ENCODE measurements around the gene ABHD16A. TPM values are rescaled to one million over a fixed set of nuclear protein-coding genes. Genes with fewer than 3 reads are reported as not detected.

Gene ABHD16A
- 26.9 TPM for total RNA-seq
- long read RNA-seq, transcript ABHD16A-201 (20 exons, 2,103 nt), result major isoform, 44 of 55 reads
- long read RNA-seq, partial matches to known transcripts, result 6 of 55 reads
- long read RNA-seq, other reads (novel, unspliced or antisense), result 3 of 55 reads

GRCh38 chr6:31702819-31703716, at the start of gene ABHD16A:
TSS of gene ABHD16A (minus strand) at chr6:31703324. CDS start at chr6:31703281, 43 bp downstream.
- ATAC-seq, result peak; percentile 98
- peak; percentile 100 for DNase-seq (ENCODE audit: missing footprints)
- intact Hi-C loops (cut with DNase I), result loop anchor here (2.0 to 5.0 kb wide), 3 partner anchors 28 to 81 kb away; partner anchors contain the start of genes CSNK2B and PRRC2A

GRCh38 chr6:31752739-31753319, 49.7 kb upstream of the ABHD16A start:
- intact Hi-C loops (cut with DNase I), result no loop called here
- no peak for ATAC-seq
- DNase-seq (ENCODE audit: missing footprints), result no peak

- ATAC-seq (no peak), DNase-seq (ENCODE audit: missing footprints) (no peak)
- intact Hi-C loops (cut with DNase I), result no loop called here
Observed at GRCh38 chr6:31750411-31751022, 47.4 kb upstream of the ABHD16A start.

- intact Hi-C loops (cut with DNase I), result no loop called here
- DNase-seq (ENCODE audit: missing footprints) (no peak), ATAC-seq (no peak)
Observed at GRCh38 chr6:31749301-31750036, 46.3 kb upstream of the ABHD16A start.

- intact Hi-C loops (cut with DNase I), result no loop called here
- no peak for ATAC-seq
- no peak for DNase-seq (ENCODE audit: missing footprints)
Observed at GRCh38 chr6:31744422-31744821, 41.3 kb upstream of the ABHD16A start.

- ATAC-seq (no peak), DNase-seq (ENCODE audit: missing footprints) (no peak)
- intact Hi-C loops (cut with DNase I), result no loop called here
Observed at GRCh38 chr6:31742894-31743293, 39.8 kb upstream of the ABHD16A start.

- intact Hi-C loops (cut with DNase I), result no loop called here
- no peak for ATAC-seq
Observed at GRCh38 chr6:31741815-31742214, 38.7 kb upstream of the ABHD16A start.

GRCh38 chr6:31740397-31741223, 37.5 kb upstream of the ABHD16A start:
- peak; percentile 1 for ATAC-seq
- intact Hi-C loops (cut with DNase I), result no loop called here
- peak; percentile 74 for DNase-seq (ENCODE audit: missing footprints)

More at GRCh38 chr6:31741815-31742214, 38.7 kb upstream of the ABHD16A start:
- DNase-seq (ENCODE audit: missing footprints), result no peak

GRCh38 chr6:31739639-31740396, 36.7 kb upstream of the ABHD16A start, which contains the start of gene MSH5:
TSS of gene MSH5 (plus strand) at chr6:31740005. CDS start at chr6:31740467, 462 bp downstream.
- intact Hi-C loops (cut with DNase I), result loop anchor here (10.0 kb wide), 1 partner anchor 195 kb away; the partner anchor contains the start of genes ATP6V1G2, DDX39B and NFKBIL1
- peak; percentile 98 for DNase-seq (ENCODE audit: missing footprints)
- peak; percentile 95 for ATAC-seq

GRCh38 chr6:31737991-31738979, 35.2 kb upstream of the ABHD16A start:
- peak; percentile 60 for DNase-seq (ENCODE audit: missing footprints)
- ATAC-seq, result no peak
- intact Hi-C loops (cut with DNase I), result loop anchor here (10.0 kb wide), 1 partner anchor 193 kb away; the partner anchor contains the start of genes ATP6V1G2, DDX39B and NFKBIL1

GRCh38 chr6:31737315-31737990, 34.3 kb upstream of the ABHD16A start:
- DNase-seq (ENCODE audit: missing footprints), result no peak
- intact Hi-C loops (cut with DNase I), result loop anchor here (10.0 kb wide), 1 partner anchor 193 kb away; the partner anchor contains the start of genes ATP6V1G2, DDX39B and NFKBIL1
- no peak for ATAC-seq

GRCh38 chr6:31736768-31737314, 33.7 kb upstream of the ABHD16A start:
- ATAC-seq (no peak), DNase-seq (ENCODE audit: missing footprints) (peak; percentile 54)
- intact Hi-C loops (cut with DNase I), result loop anchor here (10.0 kb wide), 1 partner anchor 192 kb away; the partner anchor contains the start of genes ATP6V1G2, DDX39B and NFKBIL1

GRCh38 chr6:31736021-31736767, 33.1 kb upstream of the ABHD16A start, which contains the start of gene CLIC1:
TSS of gene CLIC1 (minus strand) at chr6:31736530. CDS start at chr6:31736300, 230 bp downstream.
- intact Hi-C loops (cut with DNase I), result loop anchor here (10.0 kb wide), 1 partner anchor 191 kb away; the partner anchor contains the start of genes ATP6V1G2, DDX39B and NFKBIL1
- DNase-seq (ENCODE audit: missing footprints) (peak; percentile 93), ATAC-seq (peak; percentile 70)
